Astrocyte (in vitro differentiated cells and primary cell): ENCODE measurements around the gene ABLIM2. TPM values are rescaled to one million over a fixed set of nuclear protein-coding genes. Genes with fewer than 3 reads are reported as not detected.

Experiments
- DNase-seq: peaks from one replicate; pipeline ENCODE4 v3.0.0-alpha.2; 2010; ENCODE audit warnings: low read depth
- FAIRE-seq: peaks from 2 replicates; lab custom pipeline; 2011; peaks lifted over from hg19 to GRCh38; lab: Jason Lieb, UNC
- H2AFZ ChIP-seq: 2 replicates; pipeline ENCODE4 v1.6.0; 2012; ENCODE audit warnings: low read depth, low read length, inconsistent platforms
- H3K27ac ChIP-seq: 2 replicates; pipeline ENCODE4 v1.5.1; 2011; ENCODE audit warnings: low read depth, low read length, inconsistent platforms
- H3K27me3 ChIP-seq: 2 replicates; pipeline ENCODE4 v1.6.0; 2011; ENCODE audit warnings: low read length, inconsistent platforms; ENCODE audit not compliant: insufficient read depth
- H3K36me3 ChIP-seq: 2 replicates; pipeline ENCODE4 v1.5.1; 2011; ENCODE audit warnings: low read length, inconsistent platforms; ENCODE audit not compliant: insufficient read depth
- H3K4me1 ChIP-seq: 2 replicates; pipeline ENCODE4 v1.5.1; 2011; ENCODE audit warnings: low read length, inconsistent platforms; ENCODE audit not compliant: insufficient read depth
- H3K4me2 ChIP-seq: 2 replicates; pipeline ENCODE4 v1.6.0; 2012; ENCODE audit warnings: low read length, inconsistent platforms
- H3K4me3 ChIP-seq: 2 replicates; pipeline ENCODE4 v1.5.1; 2011; ENCODE audit warnings: low read depth, mild to moderate bottlenecking, low read length, inconsistent platforms; ENCODE audit not compliant: insufficient read depth
- H3K79me2 ChIP-seq: 2 replicates; pipeline ENCODE4 v1.6.0; 2012; ENCODE audit warnings: mild to moderate bottlenecking, low read length, inconsistent platforms; ENCODE audit not compliant: insufficient read depth
- H3K9ac ChIP-seq: 2 replicates; pipeline ENCODE4 v1.6.0; 2012; ENCODE audit warnings: mild to moderate bottlenecking, low read length, inconsistent platforms
- H3K9me3 ChIP-seq: 2 replicates; pipeline ENCODE4 v1.5.1; 2012; ENCODE audit warnings: low read depth, mild to moderate bottlenecking, low read length, inconsistent platforms; ENCODE audit not compliant: insufficient read depth
- H4K20me1 ChIP-seq: 2 replicates; pipeline ENCODE4 v1.6.0; 2012; ENCODE audit warnings: low read length, inconsistent platforms; ENCODE audit not compliant: insufficient read depth
- H3K27ac Mint-ChIP-seq: one replicate; pipeline ENCODE4 v1.8.0; 2021; ENCODE audit warnings: mild to moderate bottlenecking, mixed read lengths; ENCODE audit not compliant: unreplicated experiment
- H3K27me3 Mint-ChIP-seq: one replicate; pipeline ENCODE4 v1.8.0; 2021; ENCODE audit warnings: low read depth, mixed read lengths; ENCODE audit not compliant: unreplicated experiment
- H3K36me3 Mint-ChIP-seq: one replicate; pipeline ENCODE4 v1.8.0; 2021; ENCODE audit warnings: low read depth, mixed read lengths; ENCODE audit not compliant: unreplicated experiment
- H3K4me1 Mint-ChIP-seq: one replicate; pipeline ENCODE4 v1.8.0; 2021; ENCODE audit warnings: low read depth, mixed read lengths; ENCODE audit not compliant: unreplicated experiment
- H3K4me3 Mint-ChIP-seq: one replicate; pipeline ENCODE4 v1.8.0; 2021; ENCODE audit warnings: mild to moderate bottlenecking, moderate library complexity, mixed read lengths; ENCODE audit not compliant: unreplicated experiment
- H3K9me3 Mint-ChIP-seq: one replicate; pipeline ENCODE4 v1.8.0; 2021; ENCODE audit warnings: mild to moderate bottlenecking, mixed read lengths; ENCODE audit not compliant: unreplicated experiment
- CTCF ChIP-seq: IDR thresholded peaks from 2 replicates; pipeline ENCODE4 v1.5.1; 2011; ENCODE audit warnings: low read depth, mild to moderate bottlenecking, inconsistent platforms, low read length, moderate library complexity; ENCODE audit not compliant: insufficient read depth
- EZH2 ChIP-seq: IDR thresholded peaks from 2 replicates; pipeline ENCODE4 v1.6.1; 2012; ENCODE audit warnings: mild to moderate bottlenecking, low read length, inconsistent platforms; ENCODE audit not compliant: insufficient read depth
- total RNA-seq: library from RNA; stranded (reverse); gene quantifications from 2 replicates; pipeline ENCODE4 v1.2.1, GENCODE V29; 2021

Gene ABLIM2
- total RNA-seq, 1 donor from 2014 or later: 0.50 TPM

GRCh38 chr4:8101213-8102075 is 57.2 kb downstream of the ABLIM2 start:
- H3K4me3 ChIP-seq: no peak overlapping the region
- no peak for FAIRE-seq
- H4K20me1 ChIP-seq: no peaks in the 10 kb centered on the region
- H3K4me2 ChIP-seq: no peak overlapping the region
- no peak overlapping the region for H3K4me3 Mint-ChIP-seq
- H3K4me1 Mint-ChIP-seq: peaks cover 1% of the 10 kb centered on the region
- H3K9me3 Mint-ChIP-seq: no peaks in the 10 kb centered on the region
- TF ChIP-seq EZH2 (no peak), CTCF (no peak)
- no peak for DNase-seq
- no peaks in the 10 kb centered on the region for H3K36me3 Mint-ChIP-seq
- no peak overlapping the region for H3K27ac ChIP-seq
- no peak overlapping the region for H2AFZ ChIP-seq
- H3K9me3 ChIP-seq: no peaks in the 10 kb centered on the region
- H3K79me2 ChIP-seq: no peaks in the 10 kb centered on the region
- H3K4me1 ChIP-seq: no peaks in the 10 kb centered on the region
- H3K27me3 ChIP-seq: peaks cover 36% of the 10 kb centered on the region
- H3K9ac ChIP-seq: no peak overlapping the region
- no peak overlapping the region for H3K27ac Mint-ChIP-seq
- H3K27me3 Mint-ChIP-seq: peaks cover 71% of the 10 kb centered on the region
- H3K36me3 ChIP-seq: no peaks in the 10 kb centered on the region

DNA sequence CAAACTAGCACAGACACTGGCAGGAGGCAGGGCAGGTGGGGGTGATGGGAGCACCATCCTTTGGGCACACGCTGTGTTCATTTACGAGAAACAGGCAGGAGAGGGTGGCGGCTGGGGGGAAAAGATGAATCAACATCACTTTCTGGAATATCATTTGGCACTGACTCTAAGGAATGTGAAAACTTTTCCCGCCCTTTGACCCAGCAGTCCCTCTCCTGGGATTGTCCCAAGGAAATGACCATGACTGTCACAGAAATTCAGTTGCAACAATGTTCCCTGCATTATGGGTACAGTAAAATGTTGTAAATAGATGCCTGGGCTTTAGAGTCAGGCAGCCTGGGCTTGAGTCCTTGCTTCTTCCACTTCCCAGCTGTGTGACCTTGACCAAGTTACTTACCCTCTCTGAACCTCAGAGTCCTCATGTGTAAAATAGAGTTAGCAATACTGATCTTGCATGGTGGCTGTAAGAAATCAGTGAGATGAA is 58.6 kb downstream of the ABLIM2 start:
- H3K4me2 ChIP-seq: no peak overlapping the region
- H2AFZ ChIP-seq: no peak overlapping the region
- no peak overlapping the region for H3K27ac ChIP-seq
- no peak for DNase-seq
- no peak overlapping the region for H3K27ac Mint-ChIP-seq
- no peaks in the 10 kb centered on the region for H3K79me2 ChIP-seq
- no peak overlapping the region for H3K4me3 Mint-ChIP-seq
- TF ChIP-seq EZH2 (no peak), CTCF (no peak)
- H4K20me1 ChIP-seq: no peaks in the 10 kb centered on the region
- no peak overlapping the region for H3K9ac ChIP-seq
- FAIRE-seq: no peak
- H3K4me3 ChIP-seq: no peak overlapping the region
- peaks cover 3% of the 10 kb centered on the region for H3K9me3 Mint-ChIP-seq
- no peaks in the 10 kb centered on the region for H3K9me3 ChIP-seq
- H3K27me3 Mint-ChIP-seq: peaks cover 64% of the 10 kb centered on the region
- no peaks in the 10 kb centered on the region for H3K4me1 ChIP-seq
- peaks cover 3% of the 10 kb centered on the region for H3K36me3 Mint-ChIP-seq
- H3K4me1 Mint-ChIP-seq: peaks cover 1% of the 10 kb centered on the region
- H3K27me3 ChIP-seq: peaks cover 25% of the 10 kb centered on the region
- H3K36me3 ChIP-seq: no peaks in the 10 kb centered on the region

DNA sequence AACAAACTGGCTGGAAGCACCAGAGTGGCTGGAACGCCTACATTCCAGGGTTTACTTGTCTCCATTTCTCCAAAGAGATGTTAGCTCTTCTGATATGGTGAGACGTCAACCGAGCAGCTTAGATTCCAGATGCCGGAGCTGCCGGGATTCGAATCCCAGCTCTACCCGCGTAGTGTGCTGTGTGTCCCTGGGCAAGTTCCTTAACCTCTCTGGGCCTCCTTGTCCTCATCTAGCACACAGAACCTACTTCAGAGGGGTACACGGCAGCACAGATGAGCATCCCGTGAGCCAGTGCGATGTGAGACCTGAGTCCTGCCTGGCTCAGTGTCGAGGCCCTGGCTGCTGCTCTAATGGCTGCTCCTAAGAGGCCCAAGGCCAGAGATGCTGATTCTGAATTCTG is 60.1 kb downstream of the ABLIM2 start:
- Histone ChIP-seq H3K27ac (no peak overlapping the region), H3K36me3 (no peaks in the 10 kb centered on the region), H3K9ac (no peak overlapping the region), H3K27me3 (peaks cover 17% of the 10 kb centered on the region), H2AFZ (no peak overlapping the region), H3K4me1 (no peaks in the 10 kb centered on the region), H4K20me1 (no peaks in the 10 kb centered on the region), H3K79me2 (no peaks in the 10 kb centered on the region), H3K4me2 (no peak overlapping the region), H3K9me3 (peaks cover 5% of the 10 kb centered on the region), H3K4me3 (no peak overlapping the region)
- TF ChIP-seq CTCF: no peak
- no peak for TF ChIP-seq EZH2
- FAIRE-seq (no peak), DNase-seq (no peak)
- Mint-ChIP-seq H3K4me1 (peaks cover 1% of the 10 kb centered on the region), H3K9me3 (peaks cover 10% of the 10 kb centered on the region), H3K36me3 (peaks cover 3% of the 10 kb centered on the region), H3K27ac (no peak overlapping the region), H3K4me3 (no peak overlapping the region), H3K27me3 (peaks cover 50% of the 10 kb centered on the region)
